ENCODE measurements around the gene NCAPG2. TPM values are rescaled to one million over a fixed set of nuclear protein-coding genes. Genes with fewer than 3 reads are reported as not detected.
"Not testable (repeated sequence)": the region's sequence is repeated elsewhere in the genome, so short reads cannot be mapped to it uniquely, and the experiment has no call there.

The NCAPG2 gene
- total RNA-seq, 2 experiments from 2014 or later, result 85.0 to 90.9 TPM

- CTCF ChIA-PET, result no interaction called here
- POLR2A ChIA-PET, result no interaction called here
Observed at GRCh38 chr7:158684329-158684728, 20.3 kb downstream of the NCAPG2 start.

DNA sequence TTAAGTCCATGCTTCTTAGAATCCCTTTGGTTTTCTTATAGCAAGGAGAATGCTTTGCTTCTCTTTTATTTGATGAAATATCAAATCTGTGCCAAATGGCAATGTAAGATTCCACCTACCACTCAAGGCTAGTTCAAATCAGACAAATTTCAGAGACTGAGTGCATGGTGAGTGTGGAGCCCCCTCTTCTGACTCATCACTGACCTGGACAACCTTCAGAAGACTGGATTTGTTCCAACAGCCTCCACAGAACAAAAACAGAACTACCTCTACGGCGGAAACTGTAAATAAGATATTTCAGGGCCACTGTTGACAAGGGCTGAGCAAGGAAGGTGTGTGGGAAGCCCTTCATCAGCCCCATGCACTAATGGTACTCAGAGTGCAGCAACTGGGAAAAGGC, 21.1 kb downstream of the NCAPG2 start:
- CTCF ChIA-PET, result no interaction called here
- POLR2A ChIA-PET, result no interaction called here

GRCh38 chr7:158682456-158682855, 22.1 kb downstream of the NCAPG2 start:
- ChIA-PET CTCF (no interaction called here), POLR2A (no interaction called here)

DNA sequence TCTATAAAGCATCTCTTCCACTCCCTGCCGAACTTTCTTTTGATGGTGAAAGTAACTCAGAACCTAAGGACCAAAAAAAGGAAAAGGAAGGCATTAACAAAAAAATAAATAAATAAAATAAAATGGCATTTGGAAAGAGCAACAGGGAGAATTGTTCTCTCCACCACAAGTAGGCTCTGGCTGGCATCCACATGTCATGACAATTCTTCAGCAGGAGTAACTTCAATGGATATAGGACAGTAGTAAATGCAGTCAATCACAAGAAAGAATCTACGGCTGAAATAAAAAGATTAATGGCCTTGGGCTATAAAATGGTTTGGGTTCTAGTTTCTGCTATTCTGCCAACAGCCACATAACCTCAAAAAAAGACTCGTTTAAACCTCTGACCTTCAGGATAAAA, 23.9 kb downstream of the NCAPG2 start:
- CTCF ChIA-PET, result no interaction called here

DNA sequence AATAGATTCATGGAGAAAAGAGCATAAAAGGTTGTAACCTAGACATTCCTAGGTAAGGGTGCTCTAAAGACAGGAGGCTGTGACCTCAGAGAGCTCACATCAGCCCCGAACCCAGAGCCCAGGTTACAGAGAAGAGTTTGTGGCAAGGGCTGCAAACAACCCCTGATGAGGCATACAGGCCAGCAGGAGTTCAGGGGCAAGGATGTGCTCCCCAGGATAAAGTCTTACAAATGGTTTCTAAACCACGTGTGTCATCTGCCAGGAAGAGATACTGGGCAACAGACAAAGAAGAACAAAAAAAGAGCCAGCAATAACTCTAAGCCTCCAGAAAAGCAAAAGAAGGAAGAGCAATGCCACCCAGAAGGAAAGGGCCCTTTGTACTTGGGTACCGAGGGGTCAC, 27.7 kb downstream of the NCAPG2 start:
- ChIA-PET CTCF (no interaction called here), POLR2A (no interaction called here)

More for the DNA sequence above, 23.9 kb downstream of the NCAPG2 start:
- POLR2A ChIA-PET, result no interaction called here

DNA sequence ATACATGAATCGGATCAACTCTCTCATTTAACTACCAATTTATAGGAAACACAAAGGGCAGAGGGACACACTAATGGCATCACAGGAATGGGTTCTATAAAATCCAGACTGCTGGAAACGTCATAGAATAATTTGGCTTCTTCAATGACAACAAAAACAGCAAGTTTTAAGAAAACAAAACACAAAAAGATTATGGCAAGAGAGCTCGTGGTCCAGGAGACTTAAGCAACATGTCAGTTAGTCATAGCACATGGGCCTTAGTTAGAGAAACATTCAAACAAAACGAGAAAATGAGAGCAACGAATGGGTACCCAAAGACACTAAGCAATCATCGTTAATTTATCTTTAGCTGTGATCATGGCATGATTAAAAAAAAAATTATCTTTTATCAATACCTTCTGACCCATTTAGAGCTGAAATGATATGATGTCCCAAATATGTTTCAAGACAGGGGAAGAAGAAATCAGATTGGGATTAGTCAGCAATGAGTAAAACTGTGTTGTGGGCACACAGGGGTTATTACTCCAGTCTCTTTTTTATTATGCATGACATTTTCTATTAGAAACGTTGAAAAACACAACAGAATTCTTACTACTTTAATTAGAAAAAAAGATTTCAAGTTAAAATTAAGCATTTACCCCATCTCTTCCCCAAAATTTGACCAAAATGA, 28.3 kb downstream of the NCAPG2 start:
- POLR2A ChIA-PET, result no interaction called here
- CTCF ChIA-PET, result no interaction called here

- ChIA-PET POLR2A (no interaction called here), CTCF (no interaction called here)
Observed at GRCh38 chr7:158672975-158673374, 31.6 kb downstream of the NCAPG2 start.

DNA sequence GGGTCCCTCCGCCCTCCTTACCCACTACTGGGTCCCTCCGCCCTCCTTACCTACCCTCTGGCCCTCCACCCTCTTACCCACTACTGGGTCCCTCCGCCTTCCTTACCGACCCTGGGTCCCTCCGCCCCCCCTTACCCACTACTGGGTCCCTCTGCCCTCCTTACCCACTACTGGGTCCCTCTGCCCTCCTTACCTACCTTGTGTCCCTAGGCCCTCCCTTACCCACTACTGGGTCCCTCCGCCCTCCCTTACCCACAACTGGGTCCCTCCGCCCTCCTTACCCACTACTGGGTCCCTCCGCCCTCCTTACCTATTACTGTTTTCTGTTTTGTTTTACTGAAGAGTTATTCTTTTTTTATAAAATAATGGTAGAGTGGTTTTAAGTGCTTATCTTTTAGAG, 36.5 kb downstream of the NCAPG2 start:
- CTCF ChIA-PET, result not testable (repeated sequence)

DNA sequence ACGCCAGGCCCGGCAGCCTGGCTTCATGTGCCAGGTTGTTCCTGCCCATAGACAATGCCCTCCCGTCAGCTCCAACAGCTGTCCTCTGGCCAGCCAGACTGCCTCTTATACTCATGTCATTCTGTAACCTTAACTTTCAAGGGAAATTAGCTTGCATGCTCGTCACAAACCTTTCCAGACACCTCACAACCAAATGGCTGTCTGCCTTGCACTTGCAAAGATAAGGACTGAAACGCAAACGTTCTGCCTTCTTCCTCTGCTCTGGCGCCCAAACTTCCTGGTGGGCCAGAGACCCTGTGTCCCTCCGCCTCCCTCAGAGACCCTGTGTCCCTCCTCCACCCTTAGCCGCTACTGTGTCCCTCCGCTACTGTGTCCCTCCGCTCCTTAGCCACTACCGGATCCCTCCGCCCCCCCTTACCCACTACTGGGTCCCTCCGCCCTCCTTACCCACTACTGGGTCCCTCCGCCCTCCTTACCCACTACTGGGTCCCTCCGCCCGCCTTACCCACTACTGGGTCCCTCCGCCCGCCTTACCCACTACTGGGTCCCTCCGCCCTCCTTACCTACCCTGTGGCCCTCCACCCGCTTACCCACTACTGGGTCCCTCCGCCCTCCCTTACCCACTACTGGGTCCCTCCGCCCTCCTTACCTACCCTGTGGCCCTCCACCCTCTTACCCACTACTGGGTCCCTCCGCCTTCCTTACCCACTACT, 37.5 kb downstream of the NCAPG2 start:
- CTCF ChIA-PET, result not testable (repeated sequence)

More for the DNA sequence above, 36.5 kb downstream of the NCAPG2 start:
- POLR2A ChIA-PET, result not testable (repeated sequence)

DNA sequence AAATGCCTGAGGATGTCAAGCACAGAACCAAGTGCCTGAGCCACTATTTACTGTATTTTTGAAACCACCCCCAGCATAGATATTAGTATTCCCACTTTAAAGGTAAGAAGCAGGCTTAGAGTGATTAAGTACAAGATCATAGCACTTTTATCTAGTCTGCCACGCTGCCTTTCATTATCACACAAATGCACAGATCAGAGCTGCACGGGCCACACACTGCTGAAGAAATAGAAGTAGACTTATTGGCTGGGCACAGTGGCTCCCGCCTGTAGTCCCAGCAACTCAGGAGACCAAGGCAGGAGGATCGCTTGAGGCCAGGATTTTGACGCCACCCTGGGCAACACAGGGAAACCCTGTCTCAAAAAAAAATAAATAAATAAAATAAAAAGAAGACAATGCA, 38.2 kb downstream of the NCAPG2 start:
- ChIA-PET POLR2A (no interaction called here), CTCF (no interaction called here)

More for the DNA sequence above, 37.5 kb downstream of the NCAPG2 start:
- POLR2A ChIA-PET, result not testable (repeated sequence)

- ChIA-PET POLR2A (no interaction called here), CTCF (interaction anchor here (1.2 kb wide), 1 partner anchor 40 kb away, joined by 3 read pairs; the partner anchor contains the start of gene NCAPG2)
Observed at GRCh38 chr7:158664406-158664805, 40.2 kb downstream of the NCAPG2 start.

- ChIA-PET CTCF (interaction anchor here (1.2 kb wide), 1 partner anchor 41 kb away, joined by 3 read pairs; the partner anchor contains the start of gene NCAPG2), POLR2A (no interaction called here)
Observed at GRCh38 chr7:158663428-158663741, 41.2 kb downstream of the NCAPG2 start.

DNA sequence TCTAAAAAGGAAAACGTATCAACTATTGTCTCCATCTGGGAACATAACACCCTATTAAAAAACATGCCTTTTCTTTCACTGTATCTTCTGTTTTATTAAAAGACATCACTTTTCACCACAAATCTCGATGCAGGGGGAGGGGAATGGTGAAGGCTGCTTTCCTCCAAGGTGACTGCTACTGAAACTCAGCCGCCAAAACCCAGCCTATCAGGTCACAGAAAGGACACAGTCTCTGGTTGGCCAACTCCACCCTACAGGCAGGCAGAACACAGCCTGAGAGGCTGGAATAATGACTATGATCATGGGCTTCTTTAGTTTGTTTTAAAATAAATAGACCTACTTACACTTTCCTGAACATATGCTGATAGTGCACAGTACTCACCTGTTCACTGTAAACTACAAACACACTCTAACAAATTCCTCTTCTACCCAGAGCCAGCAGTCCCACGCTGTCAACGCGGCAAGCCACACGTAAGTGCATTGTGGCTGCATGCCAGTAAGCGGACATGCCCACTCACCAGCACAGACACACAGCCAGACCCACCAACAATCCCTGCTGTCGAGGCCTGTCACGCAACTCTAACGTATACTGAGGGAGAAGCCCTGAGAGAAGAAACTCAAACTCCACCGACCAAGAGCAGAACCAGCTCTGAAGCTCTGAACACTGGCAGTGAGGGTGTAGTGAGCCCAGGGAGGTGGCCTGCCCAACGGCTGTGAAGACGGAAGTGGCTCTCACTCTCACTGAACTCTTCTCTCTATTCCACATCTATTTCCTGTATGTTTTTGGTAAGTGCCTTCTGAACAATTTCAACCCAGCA, 41.8 kb downstream of the NCAPG2 start:
- ChIA-PET CTCF (no interaction called here), POLR2A (no interaction called here)

DNA sequence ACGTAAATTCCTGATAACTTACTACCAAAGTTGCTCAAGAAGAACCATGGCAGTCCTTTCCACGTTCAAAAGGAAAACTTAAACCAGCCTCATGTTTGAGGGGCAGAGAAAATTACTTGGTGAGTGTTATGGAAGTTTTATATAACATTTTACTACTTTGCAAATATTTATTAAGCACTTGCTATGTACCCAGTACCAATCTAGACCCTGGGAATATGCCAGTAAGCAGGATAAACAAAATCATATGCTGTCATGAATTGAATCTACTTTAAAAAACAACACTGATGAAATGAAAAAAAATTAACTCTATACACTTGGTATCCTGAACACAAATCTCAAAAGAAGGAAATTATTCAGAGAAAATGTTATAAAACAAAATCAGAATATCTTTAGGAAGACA, 46.1 kb downstream of the NCAPG2 start:
- POLR2A ChIA-PET, result no interaction called here
- CTCF ChIA-PET, result no interaction called here

DNA sequence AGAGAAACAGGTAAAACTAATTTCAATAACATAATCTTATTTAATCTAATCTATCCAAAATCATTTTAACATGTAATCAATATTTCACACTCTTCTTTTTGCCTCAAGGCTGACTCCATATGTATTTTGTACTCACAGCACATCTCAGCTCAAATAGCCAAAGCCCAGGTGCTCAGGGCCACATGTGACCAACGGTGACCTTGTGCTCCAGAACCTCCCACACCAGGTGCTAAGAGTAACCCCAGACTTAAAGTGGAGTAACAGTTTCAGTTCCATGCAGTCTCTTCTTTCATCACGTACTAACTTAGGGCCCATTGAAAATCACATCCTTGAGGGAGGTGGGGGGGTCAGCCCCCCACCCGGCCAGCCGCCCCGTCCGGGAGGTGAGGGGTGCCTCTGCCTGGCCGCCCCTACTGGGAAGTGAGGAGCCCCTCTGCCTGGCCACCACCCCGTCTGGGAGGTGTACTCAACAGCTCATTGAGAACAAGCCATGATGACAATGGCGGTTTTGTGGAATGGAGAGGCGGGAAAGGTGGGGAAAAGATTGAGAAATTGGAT, 47.3 kb downstream of the NCAPG2 start:
- ChIA-PET POLR2A (interaction anchor here (0.7 kb wide), 1 partner anchor 374 kb away, joined by 4 read pairs; no protein-coding TSS in a partner anchor), CTCF (interaction anchor here (2.6 kb wide), 1 partner anchor 10 kb away, joined by 7 read pairs; no protein-coding TSS in a partner anchor)

DNA sequence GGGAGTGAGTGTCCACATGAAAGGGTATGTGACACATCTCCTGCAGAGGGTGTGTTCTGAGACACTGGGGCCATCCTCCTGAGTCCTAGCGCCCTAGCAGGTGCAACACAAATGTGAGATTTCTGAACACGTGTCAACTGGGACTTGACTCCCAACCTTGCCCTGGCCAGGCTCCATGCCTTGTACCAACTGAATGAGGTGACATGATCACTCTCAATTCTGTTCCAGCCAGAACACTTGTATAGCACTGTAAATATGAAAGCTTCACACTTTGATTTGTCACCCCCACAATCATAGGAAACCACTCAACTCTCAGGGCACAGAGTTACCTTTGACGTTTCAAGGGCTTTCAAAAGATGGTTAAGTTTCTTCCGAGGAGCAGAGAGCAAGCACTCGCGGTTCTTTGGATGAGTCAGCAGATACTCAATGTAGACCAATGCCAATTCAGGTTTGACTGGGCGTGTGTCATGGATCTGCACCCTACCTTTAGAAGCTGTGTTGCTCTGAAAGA, 48.6 kb downstream of the NCAPG2 start:
- CTCF ChIA-PET, result interaction anchor here (2.6 kb wide), 1 partner anchor 9 kb away, joined by 7 read pairs; no protein-coding TSS in a partner anchor
- POLR2A ChIA-PET, result interaction anchor here (0.5 kb wide), 1 partner anchor 31 kb away, joined by 5 read pairs; no protein-coding TSS in a partner anchor

GRCh38 chr7:158655507-158655906, 49.1 kb downstream of the NCAPG2 start:
- POLR2A ChIA-PET, result interaction anchor here (0.5 kb wide), 1 partner anchor 31 kb away, joined by 5 read pairs; no protein-coding TSS in a partner anchor
- CTCF ChIA-PET, result interaction anchor here (0.6 to 2.6 kb wide), 2 partner anchors 8 to 173 kb away, joined by 3 to 7 read pairs; no protein-coding TSS in a partner anchor

DNA sequence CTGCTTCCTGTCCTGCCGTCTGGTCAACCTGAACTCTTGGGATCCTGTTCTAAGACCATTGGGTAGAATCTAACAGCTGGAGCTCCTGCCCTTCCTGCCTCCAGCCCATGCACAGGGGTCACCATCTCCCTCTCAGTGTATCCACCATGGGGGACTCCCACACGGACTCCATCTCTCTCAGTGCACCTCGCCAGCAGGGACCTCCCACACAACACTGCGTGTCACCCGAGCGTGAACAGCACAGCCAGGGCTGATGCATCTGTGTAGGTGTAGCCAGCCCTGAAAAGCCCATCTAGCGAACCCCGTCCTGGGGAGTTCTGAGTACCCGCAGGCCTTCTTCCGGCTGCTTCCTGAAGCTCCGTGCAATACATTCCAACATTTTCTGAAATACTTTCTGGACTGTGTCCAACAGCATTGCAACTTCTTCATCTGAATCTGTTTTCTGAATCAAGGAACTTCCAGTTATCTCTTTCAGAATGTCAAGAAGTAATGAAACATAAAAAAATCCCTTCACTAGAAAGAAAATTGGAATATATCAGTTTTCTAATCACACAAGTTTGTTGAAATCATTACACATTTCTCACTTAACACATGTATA, 52.5 kb downstream of the NCAPG2 start:
- CTCF ChIA-PET, result no interaction called here
- POLR2A ChIA-PET, result no interaction called here

GRCh38 chr7:158650821-158651225, 53.8 kb downstream of the NCAPG2 start:
- ChIA-PET POLR2A (no interaction called here), CTCF (no interaction called here)

DNA sequence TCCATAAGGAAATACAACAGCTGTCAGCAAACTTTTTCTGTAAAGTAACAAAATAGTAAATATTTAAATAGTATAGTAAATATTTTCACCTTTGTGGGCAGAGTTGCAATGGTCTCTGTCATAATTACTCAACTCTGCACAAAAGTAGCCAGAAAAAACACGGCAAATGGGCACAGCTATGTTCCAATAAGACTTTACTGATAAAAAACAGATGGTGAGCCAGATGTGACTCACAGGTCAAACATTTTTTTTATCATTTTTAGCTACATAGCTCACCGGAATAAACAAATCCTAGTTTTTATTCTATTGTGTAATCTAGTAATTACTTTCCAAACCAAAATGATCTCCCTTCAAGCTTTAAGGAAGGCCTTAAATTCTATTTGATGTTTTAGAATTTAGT, 55.3 kb downstream of the NCAPG2 start:
- ChIA-PET CTCF (no interaction called here), POLR2A (no interaction called here)
